GM18909 (cell line): Measurements from ENCODE around the gene C19orf47.
"Not testable (repeated sequence)": the region's sequence is repeated elsewhere in the genome, so short reads cannot be mapped to it uniquely, and the experiment has no call there.

Experiments used
- ATAC-seq: cut with Tn5 transposase; IDR thresholded peaks from one replicate; pipeline ENCODE4 v1.9.1; 2021; ENCODE audit warnings: mild to moderate bottlenecking; ENCODE audit not compliant: unreplicated experiment, poor library complexity

Gene C19orf47

DNA sequence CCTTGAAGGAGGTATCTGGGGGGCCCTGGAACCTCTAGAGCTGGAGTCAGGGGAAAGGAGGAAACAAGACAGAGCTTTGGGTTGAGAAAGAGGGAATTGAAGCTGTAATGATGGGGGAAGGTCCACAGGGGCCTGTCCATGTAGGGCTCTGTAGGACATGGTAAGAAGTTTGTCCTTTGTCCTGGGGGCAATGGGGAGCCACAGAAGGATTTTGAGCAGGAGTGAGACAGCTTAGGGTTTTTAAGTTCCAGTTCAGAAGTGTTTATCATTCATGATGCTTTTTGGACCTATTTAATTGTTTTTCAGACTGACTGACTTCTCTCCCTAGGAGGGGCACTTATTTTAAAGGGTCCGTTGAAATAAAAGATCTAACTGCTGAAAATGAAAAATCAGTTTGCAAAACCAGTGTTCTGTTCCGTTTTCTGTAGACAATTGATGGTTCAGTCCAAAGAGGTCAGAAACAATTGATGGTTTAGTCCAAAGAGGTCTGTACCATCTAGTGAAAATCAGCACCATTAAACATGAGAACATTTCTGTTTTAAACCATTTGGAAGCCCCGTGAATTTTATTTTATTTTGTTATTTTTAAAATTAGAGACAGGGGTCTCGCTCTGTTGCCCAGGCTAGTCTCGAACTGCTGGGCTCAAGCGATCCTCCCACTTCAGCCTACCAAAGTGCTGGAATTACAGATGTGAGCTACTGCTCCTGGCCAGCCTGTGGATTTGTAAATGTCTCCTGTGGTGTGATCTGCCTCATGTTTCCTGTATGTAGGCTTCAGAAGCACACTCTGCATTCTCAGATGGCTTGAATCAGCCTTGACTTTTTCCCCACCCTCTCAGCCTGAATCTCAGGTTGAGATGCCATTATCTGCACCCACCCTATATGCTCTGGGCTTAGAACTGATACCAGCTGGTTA lies 8.7 kb upstream of the C19orf47 start:
- no peak for ATAC-seq

DNA sequence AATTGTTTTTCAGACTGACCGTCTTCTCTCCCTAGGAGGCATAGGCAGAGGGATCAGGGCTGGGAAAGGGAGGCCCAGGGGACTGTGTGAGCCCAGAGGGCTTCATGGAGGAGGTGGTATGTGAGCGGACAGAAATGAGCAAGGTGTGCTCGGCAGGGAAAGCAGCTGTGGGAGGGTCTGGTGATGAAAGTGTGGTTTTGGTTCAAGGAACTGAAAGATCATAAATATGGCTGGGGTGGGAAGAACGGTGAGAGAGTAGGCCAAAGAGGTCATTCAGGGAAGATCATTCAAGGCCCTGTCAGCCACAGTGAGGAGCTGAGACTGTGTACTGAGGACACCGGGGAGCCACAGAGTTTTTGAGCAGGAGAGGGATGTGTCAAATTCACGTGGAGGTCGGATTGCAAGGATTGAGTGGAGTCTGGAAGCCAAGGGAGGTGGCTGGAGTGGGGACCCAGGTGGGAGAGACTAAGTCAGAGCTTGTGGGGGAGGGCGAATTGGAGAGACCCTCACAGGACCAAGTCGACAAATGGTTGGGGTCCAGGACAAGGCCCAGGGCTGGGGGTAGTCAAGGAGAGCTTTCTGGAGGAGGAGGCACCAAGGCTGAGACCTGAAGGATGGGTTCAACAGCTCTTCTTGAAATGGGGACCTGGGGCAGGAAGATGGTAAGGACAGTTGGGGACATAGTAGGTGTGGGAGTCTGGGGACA lies 7.9 kb upstream of the C19orf47 start:
- no peak for ATAC-seq

DNA sequence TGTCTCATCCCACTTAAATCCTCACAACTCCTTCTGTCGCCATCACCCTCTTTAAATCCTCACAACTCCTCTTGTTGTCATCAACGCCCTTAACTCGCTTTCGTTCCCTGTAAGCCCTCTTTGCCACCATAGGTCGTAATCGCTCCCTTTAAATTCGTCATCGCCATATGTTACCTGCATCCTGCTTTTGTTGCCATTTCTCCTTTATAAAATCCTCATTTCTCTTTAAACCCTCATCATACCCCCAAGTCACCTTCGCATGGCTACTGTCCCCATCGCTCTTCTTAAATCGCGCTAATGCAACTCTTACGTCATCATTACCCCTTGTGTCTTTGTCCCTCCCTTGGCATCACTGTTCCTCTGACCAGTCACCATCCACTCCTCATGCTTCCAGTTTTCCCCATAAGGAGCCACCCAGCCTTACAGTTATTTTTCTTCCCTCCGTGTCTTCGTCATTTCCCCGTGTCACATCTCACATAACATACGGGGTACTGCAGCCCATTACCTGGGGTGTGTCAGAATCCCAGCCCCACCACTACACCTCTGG lies 837 bp upstream of the C19orf47 start:
- no peak for ATAC-seq

DNA sequence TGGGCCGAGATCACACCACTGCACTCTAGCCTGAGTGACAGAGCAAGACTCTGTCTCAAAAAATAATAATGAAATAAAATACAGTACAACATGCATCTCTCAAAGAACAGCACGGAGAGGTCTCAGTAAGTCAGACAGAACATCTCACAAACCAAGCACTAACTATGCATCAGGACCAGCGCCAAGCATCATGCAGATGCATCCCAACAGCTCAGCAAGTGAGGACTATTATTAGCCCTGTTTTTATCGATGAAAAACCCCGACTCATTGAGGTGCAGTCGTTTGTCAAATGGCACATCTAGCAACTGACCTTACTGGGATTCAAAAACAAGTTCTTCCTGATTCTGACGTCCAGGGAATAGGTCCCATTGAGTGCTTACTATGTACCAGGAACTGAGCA lies 3.8 kb downstream of the C19orf47 start:
- no peak for ATAC-seq

DNA sequence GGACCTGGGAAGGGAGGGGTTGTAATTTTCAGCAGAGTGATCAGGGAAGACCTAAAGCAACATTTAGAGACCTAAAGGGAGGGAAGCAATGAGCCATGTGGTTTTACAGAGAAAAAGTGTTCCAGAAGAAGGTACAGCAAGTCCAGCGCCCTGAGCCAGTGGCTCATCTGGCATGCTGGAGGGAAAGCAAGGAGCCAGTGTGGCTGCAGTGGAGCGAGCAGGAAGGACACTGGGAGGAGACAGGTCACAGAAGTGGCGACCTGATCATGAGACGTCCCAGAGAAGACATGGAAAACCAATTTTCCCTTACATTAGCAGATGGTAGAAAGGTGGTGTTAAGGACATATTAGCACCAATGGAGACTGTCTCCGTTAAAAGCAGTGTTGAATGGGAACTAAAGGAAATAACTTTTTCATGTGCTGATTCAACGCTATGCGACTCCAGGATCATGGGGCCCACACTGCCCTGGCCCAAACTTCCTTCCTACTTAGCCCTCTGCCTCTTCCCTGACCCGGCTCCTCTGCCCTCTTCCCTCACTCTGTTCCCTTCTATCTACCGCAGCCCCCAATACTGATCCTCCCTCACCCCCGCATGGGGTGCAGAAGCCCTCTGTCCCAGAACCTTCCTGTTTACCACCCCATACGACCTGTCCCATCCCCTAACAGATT lies 5.4 kb downstream of the C19orf47 start:
- no peak for ATAC-seq

DNA sequence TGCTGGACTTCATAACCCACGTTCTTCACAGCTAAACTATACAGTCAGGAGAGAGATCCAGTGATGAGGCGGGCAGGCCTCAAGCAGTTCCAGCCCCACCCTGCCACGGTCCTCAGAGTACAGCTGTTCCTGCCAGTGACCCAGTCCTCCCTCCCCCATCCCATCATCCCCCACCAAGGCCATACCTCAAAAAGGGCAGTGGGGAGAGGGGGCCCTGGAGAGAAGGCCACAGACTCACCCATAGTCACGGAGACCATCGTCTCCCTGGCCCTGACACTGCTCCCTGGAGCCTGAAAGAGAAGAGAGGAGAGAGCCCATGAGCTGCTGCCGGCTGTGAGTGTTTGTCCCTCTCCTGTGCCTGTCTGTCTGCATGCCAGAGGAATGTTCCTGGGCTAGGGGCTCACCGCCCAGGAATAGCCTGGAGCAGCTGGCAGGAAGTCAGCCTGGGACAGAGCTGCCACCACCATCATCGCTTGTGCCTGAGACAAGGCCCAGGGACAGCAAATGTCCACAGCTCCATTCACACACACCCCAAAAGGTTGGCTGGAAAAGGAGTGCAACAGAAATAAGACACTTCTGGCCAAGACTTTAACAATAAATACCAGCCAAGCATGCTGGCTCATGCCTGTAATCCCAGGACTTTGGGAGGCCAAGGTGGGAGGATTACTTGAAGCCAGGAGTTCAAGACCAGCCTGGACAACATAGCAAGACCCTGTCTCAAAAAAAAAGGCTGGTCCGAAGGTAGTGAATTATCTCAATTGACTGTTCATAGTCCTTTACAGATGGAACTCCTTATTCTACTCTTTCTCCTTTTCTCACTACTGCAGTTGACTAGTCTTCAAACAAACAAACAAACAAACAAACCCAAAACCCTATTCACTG lies 6.4 kb downstream of the C19orf47 start:
- ATAC-seq = no peak

DNA sequence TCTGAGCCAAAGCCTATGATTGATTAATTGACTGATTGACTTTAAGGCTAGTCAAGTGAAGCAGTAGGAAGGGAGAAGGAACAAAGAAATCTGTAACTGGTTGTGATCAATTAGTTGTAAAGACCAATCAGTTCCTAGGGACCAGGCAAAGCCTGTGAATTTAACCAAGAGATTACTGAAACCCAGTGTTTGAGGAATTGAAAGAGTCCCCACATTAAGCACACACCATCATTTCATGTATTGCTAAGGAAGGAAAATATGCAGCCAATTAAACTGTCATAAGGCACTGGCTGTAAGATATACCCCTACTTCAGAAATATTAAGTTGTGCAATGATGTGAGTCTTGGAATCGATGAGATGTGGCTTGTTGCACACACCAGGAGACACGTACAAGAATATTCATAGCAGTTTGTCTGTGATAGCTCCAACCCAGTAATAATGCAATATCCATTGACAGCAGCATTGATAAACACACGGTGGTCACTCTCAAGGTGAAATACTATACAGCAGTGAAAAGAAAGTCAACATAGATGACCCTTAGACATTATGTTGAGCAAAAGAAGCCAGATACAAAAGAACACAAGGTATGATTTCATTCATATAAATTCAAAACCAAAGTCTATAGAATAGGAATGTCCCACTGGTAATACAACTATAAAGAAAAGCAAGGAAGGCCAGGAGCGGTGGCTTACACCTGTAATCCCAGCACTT lies 9.0 kb downstream of the C19orf47 start:
- ATAC-seq = no peak

DNA sequence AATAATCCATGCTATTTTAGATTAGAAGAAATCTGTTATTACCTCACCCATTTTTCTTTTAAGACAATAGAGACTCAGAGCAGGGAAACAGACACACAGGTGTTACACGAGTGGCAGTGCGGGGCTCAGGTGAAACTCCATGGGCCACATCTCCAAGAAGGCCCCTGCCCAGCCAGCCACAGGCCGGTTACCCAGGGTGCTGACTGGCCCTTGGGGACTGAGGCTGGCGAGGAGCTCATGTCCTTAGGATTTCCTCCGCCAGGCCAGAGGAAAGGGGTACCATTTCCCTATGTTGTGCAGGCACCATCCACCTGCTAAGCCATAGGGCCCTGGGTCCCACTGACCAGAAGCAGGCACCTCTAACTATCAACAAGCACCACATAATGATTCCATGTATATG lies 10.6 kb downstream of the C19orf47 start:
- ATAC-seq = no peak

DNA sequence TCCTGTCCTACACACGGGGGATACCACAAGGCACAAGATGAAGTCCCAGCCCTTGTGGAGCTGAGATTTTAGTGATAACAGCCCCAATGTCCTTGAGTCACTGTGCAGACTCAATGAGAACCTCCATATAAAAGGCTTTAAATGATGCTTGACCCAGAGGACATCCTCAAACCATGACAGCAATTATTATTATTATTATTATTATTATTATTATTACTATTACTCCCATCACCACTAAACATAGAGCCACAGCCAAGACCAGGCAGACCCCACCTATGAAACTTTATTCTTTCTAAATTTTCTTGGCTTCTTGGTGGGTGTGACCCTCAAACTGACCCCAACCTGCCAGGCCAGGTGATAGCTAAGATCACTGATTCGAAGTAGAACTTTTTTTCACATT lies 11.1 kb downstream of the C19orf47 start:
- ATAC-seq = no peak

DNA sequence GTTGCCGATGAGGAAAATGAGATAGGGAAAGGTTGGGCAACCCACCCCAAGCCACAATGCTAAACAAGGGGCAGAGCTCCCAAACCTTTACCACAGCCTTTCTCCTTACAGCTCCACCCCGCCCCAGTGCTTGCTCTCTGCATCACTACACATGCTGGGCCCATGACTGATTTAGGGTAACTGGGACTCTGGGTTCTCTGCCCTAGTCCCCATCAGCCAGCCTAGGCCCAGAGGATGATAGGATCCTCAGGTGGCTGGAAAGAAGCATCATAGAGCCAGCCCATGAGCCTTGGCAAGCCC lies 11.6 kb downstream of the C19orf47 start:
- no peak for ATAC-seq

DNA sequence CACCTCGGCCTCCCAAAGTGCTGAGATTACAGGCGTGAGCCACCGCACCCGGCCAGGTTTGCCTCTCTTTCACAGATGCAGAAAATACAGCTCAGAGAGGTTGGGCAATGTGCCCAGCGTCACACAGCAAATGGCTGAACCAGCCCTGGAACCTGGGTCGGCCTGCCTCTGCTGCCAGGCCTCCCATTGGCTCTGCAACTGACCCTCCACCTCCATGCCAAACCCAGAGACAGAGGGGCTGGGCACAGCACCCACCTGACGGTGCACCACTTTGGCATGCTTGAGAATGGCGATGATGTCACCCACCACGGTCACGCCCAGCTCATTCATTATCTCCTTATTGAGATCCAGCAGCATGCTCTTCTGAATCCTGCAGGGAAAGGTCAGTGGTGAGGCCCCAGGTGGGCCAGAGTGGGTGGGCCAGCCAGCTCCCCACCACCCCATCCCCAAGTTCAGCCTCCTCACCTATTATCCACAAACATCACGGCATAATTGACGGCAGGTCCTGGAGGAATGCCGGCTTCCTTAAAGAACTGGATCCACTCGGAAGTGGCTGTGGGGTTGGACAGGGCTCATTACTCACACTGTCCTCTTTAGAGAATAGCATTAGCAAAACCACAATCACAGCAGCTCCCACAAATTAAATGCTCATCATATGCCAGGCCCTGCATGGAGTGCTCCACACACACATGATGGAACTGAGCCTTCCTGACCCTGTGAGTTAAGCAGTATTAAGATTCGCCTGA lies 12.2 kb downstream of the C19orf47 start:
- ATAC-seq = no peak

DNA sequence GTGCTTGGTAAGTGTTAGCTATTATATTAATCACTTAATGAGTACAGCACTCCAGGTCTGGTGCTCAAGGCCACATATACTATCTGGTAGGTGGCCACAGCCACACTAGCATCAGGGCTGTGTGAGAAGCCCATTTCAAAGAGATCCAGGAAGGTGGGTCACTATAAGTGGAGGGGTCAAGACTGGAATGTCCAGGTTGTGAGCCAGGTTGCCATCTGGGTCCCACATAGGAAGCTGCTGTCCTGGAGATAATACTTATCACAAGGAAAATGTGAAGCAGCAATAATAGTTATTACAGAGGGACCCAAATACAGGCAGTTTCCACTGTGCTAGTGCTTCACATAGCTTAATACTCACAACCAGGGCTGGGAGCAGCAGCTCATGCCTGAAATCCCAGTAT lies 13.1 kb downstream of the C19orf47 start:
- no peak for ATAC-seq

DNA sequence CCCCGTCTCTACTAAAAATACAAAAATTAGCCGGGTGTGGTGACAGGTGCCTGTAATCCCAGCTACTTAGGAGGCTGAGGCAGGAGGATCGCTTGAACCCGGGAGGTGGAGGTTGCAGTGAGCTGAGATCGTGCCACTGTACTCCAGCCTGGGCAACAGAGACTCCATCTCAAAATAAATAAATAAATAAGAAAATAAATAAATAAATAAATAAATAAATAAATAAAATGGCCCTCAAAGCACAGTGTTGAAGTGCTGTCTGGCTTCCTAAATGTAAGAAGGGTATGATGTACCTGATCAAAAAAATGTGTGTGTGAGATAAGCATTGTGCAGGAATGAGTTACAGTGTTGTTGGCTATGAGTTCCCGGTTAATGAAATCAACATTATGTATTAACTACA lies 15.1 kb downstream of the C19orf47 start:
- not testable (repeated sequence) for ATAC-seq

DNA sequence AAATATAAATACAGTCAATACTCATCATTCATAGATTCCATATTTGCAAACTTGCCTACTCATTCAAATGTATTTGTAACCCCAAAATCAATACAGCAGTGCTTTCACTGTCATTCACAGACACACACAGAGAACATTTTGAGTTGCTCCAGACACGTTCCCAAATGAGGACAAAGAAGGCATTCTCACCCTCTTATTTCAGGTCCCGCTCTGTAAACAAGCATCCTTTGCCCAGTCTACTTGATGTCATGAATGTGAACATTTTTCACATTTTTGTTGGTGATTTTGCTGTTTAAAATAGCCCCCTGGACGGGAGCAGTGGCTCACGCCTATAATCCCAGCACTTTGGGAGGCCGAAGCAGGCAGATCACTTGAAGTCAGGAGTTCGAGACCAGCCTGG lies 15.5 kb downstream of the C19orf47 start:
- ATAC-seq = no peak

DNA sequence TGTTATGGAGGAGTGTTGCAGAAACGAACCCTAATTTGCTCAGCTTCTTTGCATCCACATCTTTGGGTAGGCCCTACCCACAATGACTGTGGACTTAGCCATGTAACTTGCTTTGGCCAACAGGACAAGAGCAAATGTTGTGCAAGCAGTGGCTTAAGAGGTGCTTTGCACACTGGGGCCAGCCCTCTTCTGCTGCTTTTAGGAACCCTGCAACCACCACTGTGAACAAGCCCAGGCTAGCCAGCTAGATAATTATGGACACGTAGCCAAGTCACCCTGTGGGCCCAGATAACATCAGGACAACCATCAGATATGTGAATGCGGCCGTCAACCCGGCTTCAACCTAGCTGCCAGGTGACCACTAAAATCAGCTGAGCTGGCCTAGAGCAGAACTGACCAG lies 17.1 kb downstream of the C19orf47 start:
- ATAC-seq = no peak

DNA sequence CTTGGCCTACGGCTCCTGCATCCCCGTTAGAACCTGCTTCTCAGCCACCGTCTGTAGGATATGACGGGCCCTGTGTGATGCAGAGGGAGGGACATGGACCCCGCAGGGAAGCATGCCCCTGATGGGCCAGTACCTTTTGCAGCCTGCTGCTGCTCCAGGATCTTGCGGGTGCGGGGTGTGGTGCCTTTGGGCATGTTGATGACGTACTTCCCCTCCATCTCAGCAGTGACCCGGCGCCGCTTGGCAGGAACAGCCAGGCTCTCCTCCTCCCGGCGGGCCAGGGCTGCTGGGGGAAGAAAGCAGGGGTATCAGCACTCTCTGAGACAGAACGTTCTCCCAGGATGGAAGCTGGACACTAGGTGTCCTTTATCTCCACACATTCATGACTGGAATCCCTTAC lies 22.0 kb downstream of the C19orf47 start:
- no peak for ATAC-seq

DNA sequence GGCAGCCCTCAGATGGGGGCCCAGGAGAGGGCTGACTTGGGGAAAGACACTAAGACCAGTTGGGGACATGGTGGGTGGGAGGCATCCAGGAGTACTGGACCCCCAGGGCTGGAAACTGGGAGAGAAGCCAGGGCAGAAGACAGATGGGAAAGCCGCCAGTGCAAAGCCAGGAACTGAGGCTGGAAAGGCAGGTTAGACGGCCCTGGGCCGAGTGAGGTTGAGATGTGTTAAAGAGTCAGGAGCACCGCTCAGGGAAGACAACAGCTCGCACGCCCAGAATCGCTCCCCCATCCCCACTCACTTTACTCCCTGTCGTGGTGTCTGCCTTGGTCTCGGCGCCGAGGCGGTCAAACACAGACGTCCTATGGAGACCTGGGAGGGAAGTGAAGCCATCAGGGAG lies 24.5 kb downstream of the C19orf47 start:
- ATAC-seq = no peak

DNA sequence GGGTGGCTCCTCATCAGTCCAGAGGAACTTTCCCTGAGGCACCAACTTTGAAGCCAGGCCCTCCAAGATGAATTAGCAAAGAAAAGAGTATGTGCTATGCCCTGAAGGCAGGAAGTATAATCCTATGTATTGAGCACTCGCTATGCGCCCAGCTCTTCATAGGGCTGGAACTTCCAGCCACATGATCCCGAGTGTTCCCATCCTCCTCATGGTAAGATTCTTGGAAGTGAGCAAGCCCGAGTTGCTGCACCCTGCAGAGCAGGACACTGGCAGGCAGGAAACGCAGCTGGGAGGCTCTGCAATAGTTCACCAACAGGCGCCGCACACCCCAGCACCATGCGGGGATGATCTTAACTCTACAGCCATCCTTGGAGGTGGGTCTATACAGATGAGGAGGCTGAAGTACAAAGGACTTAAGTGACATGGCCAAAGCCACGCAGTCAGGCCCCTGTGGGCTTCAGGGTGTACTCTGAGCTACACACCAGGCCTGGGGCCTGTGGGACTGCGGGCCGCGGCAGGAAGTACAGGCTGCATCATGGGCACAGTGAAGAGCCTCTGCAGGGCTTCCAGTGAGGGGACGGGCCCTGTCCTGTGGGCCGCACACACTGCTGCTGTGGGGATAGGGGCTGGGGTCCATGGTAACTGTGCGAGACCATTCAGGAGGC lies 25.1 kb downstream of the C19orf47 start:
- ATAC-seq = no peak
